HepG2 (cell line): ENCODE results near the gene COX7A2L.

ENCODE experiments used
- EZH2 ChIP-seq: conservative IDR thresholded peaks from 2 replicates; pipeline ENCODE4 v1.6.1; 2012; ENCODE audit warnings: mild to moderate bottlenecking, low read depth, low read length, moderate library complexity
- JUND ChIP-seq: sonication (generic); formaldehyde crosslinking; IDR thresholded peaks from 2 replicates; pipeline ENCODE4 v1.8.0; 2022; ENCODE audit warnings: mild to moderate bottlenecking, missing genetic modification reagents
- MXI1 ChIP-seq: IDR thresholded peaks from 3 replicates; pipeline ENCODE4 v1.6.1; 2012; ENCODE audit warnings: low read depth, low read length, inconsistent platforms, borderline replicate concordance
- PHF21A ChIP-seq: sonication (generic); formaldehyde crosslinking; IDR thresholded peaks from 2 replicates; pipeline ENCODE4 v1.5.0; 2020; ENCODE audit warnings: mild to moderate bottlenecking, missing genetic modification reagents
- ZNF253 ChIP-seq: sonication (generic); formaldehyde crosslinking; IDR thresholded peaks from 2 replicates; pipeline ENCODE4 v1.8.0; 2022; ENCODE audit warnings: mild to moderate bottlenecking, missing genetic modification reagents, borderline replicate concordance
- ZNF558 ChIP-seq: sonication (generic); formaldehyde crosslinking; IDR thresholded peaks from 2 replicates; pipeline ENCODE4 v1.9.0; 2022; ENCODE audit warnings: mild to moderate bottlenecking, missing genetic modification reagents, borderline replicate concordance
- TF ChIP-seq, protein P1 (sequence below): sonication (generic); formaldehyde crosslinking; IDR thresholded peaks from 2 replicates; pipeline ENCODE4 v1.5.0; 2020; ENCODE audit warnings: mild to moderate bottlenecking, missing genetic modification reagents, moderate library complexity

DNA sequence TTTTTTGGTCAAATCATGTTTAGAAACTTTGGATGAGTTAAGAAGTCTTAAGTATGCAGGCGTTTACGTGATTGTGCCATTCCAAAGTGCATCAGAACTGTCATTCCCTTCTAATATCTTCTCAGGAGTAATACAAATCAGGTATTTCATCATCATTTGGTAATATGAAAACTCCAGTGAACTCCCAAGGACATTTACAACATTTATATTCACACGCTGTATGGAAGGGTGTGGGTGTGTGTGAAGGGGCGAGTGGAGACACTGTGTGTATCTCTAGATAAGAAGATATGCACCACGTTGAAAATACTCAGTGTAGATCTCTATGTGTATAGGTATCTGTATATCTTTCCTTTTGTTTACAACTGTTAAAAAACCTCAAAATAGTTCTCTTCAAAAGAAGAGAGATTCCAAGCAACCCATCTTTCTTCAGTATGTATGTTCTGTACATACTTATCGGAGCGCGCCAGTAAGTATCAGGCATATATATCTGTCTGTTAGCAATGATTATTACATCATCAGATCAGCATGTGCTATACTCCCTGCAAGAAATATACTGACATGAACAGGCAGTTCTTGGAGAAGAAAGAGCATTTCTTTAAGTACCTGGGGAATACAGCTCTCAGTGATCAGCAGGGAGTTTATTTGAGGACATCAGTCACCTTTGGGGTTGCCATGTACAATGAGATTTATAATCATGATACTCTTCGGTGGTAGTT is 29.3 kb downstream of the COX7A2L start:
- TF ChIP-seq ZNF558 (CRISPR knock-in tag), result no peak
- no peak for TF ChIP-seq MXI1
- no peak for TF ChIP-seq JUND
- TF ChIP-seq PHF21A, result no peak
- no peak for TF ChIP-seq EZH2
- TF ChIP-seq ZNF253, result no peak
- TF ChIP-seq, protein P1, sequence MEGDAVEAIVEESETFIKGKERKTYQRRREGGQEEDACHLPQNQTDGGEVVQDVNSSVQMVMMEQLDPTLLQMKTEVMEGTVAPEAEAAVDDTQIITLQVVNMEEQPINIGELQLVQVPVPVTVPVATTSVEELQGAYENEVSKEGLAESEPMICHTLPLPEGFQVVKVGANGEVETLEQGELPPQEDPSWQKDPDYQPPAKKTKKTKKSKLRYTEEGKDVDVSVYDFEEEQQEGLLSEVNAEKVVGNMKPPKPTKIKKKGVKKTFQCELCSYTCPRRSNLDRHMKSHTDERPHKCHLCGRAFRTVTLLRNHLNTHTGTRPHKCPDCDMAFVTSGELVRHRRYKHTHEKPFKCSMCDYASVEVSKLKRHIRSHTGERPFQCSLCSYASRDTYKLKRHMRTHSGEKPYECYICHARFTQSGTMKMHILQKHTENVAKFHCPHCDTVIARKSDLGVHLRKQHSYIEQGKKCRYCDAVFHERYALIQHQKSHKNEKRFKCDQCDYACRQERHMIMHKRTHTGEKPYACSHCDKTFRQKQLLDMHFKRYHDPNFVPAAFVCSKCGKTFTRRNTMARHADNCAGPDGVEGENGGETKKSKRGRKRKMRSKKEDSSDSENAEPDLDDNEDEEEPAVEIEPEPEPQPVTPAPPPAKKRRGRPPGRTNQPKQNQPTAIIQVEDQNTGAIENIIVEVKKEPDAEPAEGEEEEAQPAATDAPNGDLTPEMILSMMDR (CRISPR knock-in tag), result no peak
